Upper lobe of left lung (tissue), 6 donors: ENCODE results near the gene ALLC. TPM values are rescaled to one million over a fixed set of nuclear protein-coding genes. Genes with fewer than 3 reads are reported as not detected.

Experiments used
- ATAC-seq, 2 donors: fragments of 200-7000 bp; cut with Tn5 transposase; one replicate each; pipeline ENCODE4 v1.9.1; 2022; ENCODE audit warnings: mild to moderate bottlenecking in 2 of 2, moderate library complexity in 2 of 2; ENCODE audit not compliant: low FRiP score in 2 of 2
- DNase-seq, 2 donors: peaks; one replicate each; pipeline ENCODE4 v3.0.0-alpha.2; 2019 to 2020
- H3K27ac ChIP-seq, 4 donors: fragments of 200-600 bp; sonication (generic); one replicate each; pipeline ENCODE4 v1.5.1; 2016 to 2019
- H3K27me3 ChIP-seq, 4 donors: fragments of 200-600 bp; sonication (generic); one replicate each; pipeline ENCODE4 v1.5.1; 2017 to 2019
- H3K36me3 ChIP-seq, 4 donors: fragments of 200-600 bp; sonication (generic); one replicate each; pipeline ENCODE4 v1.5.1; 2016 to 2019
- H3K4me1 ChIP-seq, 4 donors: fragments of 200-600 bp; sonication (generic); one replicate each; pipeline ENCODE4 v1.5.1; 2018 to 2019
- H3K4me3 ChIP-seq, 4 donors: fragments of 200-600 bp; sonication (generic); one replicate each; pipeline ENCODE4 v1.5.1; 2017 to 2019; ENCODE audit warnings: mild to moderate bottlenecking in 2 of 4, moderate library complexity in 1 of 4
- H3K9me3 ChIP-seq, 4 donors: fragments of 200-600 bp; sonication (generic); one replicate each; pipeline ENCODE4 v1.5.1; 2018 to 2019
- EP300 ChIP-seq, 4 donors: sonication (generic); formaldehyde crosslinking; IDR thresholded peaks; one replicate each; pipeline ENCODE4 v1.5.1; 2017; ENCODE audit warnings: antibody characterized with exemption in 4 of 4, control low read depth in 2 of 4
- POLR2A ChIP-seq, 4 donors: fragments of 450-650 bp; IDR thresholded peaks; one replicate each; pipeline ENCODE4 v1.5.1; 2016 to 2017; ENCODE audit warnings: antibody characterized with exemption in 4 of 4, mild to moderate bottlenecking in 2 of 4
- POLR2AphosphoS5 ChIP-seq, 2 donors: sonication (generic); formaldehyde crosslinking; IDR thresholded peaks; one replicate each; pipeline ENCODE4 v1.5.1; 2017; ENCODE audit warnings: antibody characterized with exemption in 2 of 2
- WGBS, 2 donors: methylation state at CpG; one replicate each; pipeline ENCODE4 v1.1.5; 2017 to 2018; 5-methylcytosine and 5-hydroxymethylcytosine counted together
- total RNA-seq, 6 donors: library from RNA; depleted of rRNA in 4 of 6; stranded (reverse); fragments of >200 nt in 4 of 6; gene quantifications; one replicate each; pipeline versions ENCODE4 v1.1.0 to v1.2.1, GENCODE V29; 2016 to 2021
- TF ChIP-seq, protein P1 (sequence below), 6 experiments: fragments of 450-650 bp in 4 of 6; fragments of 200-600 bp in 2 of 6; sonication (generic) in 2 of 6; IDR thresholded peaks; one replicate each; pipeline ENCODE4 v1.5.1; 2016 to 2019; ENCODE audit warnings: antibody characterized with exemption in 6 of 6
- donor health status: DM: no; HTN: no; CAD: no; lungs with moderate emphysema.
- donor health status: DM: no; HTN: yes; CAD: no; lungs with severe emphysema.

Gene ALLC
- total RNA-seq, 6 donors from 2014 or later: not detected

DNA sequence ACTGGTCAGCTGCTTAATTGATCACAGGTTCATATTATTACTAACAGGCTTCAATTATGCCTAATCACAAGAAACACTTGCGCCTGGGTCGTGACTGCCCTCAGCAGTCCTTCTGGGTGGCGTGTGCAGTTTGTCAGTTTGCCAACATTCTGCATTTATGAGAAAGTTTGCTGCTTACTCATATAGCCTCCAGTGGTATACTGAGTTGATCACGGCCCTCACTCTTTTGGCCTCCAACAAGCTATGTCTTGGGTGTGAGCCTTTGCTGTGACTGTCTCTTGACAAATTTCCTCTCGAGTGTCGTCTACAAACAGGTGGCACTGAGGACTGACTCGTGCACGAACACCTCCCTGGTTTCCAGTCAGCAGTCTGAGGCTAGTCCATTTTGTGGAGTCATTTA, 72.6 kb downstream of the ALLC start:
- Histone ChIP-seq H3K4me1 (peaks cover 0 to 3% (median 0%) of the 10 kb centered on the region in 4 donors), H3K36me3 (no peaks in the 10 kb centered on the region), H3K9me3 (no peaks in the 10 kb centered on the region), H3K27ac (no peak overlapping the region), H3K4me3 (no peak overlapping the region), H3K27me3 (no peaks in the 10 kb centered on the region)
- DNase-seq (no peak), ATAC-seq (no peak)
- 87 to 88% methylated on average over 5 to 8 of the region's 8 CpGs for WGBS, 2 donors
- TF ChIP-seq POLR2AphosphoS5 (IDR thresholded peaks at IDR 0.05): no peak
- TF ChIP-seq, protein P1, sequence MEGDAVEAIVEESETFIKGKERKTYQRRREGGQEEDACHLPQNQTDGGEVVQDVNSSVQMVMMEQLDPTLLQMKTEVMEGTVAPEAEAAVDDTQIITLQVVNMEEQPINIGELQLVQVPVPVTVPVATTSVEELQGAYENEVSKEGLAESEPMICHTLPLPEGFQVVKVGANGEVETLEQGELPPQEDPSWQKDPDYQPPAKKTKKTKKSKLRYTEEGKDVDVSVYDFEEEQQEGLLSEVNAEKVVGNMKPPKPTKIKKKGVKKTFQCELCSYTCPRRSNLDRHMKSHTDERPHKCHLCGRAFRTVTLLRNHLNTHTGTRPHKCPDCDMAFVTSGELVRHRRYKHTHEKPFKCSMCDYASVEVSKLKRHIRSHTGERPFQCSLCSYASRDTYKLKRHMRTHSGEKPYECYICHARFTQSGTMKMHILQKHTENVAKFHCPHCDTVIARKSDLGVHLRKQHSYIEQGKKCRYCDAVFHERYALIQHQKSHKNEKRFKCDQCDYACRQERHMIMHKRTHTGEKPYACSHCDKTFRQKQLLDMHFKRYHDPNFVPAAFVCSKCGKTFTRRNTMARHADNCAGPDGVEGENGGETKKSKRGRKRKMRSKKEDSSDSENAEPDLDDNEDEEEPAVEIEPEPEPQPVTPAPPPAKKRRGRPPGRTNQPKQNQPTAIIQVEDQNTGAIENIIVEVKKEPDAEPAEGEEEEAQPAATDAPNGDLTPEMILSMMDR (IDR thresholded peaks at IDR 0.05): no peak
- TF ChIP-seq POLR2A (IDR thresholded peaks at IDR 0.05): no peak
- no peak for TF ChIP-seq EP300 (IDR thresholded peaks at IDR 0.05)

DNA sequence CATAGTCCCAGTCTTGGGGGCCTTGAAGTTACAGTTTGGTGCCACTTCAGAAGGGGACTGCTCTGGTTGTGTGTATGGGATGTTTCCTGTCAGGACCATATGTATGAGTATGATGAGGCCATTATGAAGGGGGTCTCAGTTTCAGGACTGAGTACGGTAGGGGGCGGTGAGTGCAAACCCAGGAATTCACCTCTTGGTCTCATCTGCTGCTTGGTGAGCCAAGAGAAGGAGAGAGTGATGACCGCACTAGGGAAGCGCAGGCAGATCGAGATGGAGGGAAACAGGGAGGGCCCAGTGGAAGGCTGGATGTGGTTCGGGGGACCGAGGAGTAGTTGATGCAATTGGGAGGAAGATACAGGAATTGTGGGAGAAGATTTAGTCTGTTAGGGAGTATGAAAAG, 73.8 kb downstream of the ALLC start:
- no peak overlapping the region for H3K4me3 ChIP-seq

DNA sequence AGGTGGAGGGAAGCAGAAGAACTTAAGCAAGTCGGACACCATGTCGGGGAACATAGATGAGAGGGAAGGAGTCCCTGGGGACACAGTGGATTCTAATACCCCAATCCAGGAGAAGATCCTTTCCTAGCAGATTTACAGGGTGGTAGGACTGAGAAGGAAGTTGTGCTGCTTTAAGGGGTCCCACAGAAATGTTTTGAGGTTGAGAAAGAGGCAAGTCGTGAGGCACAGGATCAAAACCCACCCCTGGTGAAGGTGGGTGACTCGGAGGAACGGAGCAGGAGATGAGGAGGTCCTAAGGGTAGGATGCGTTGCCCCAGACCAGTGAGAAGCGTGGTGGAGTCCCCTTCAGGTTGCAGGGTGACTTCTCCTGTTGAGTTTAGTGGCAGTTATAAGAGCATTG, 78.1 kb downstream of the ALLC start:
- TF ChIP-seq, protein P1 (IDR thresholded peaks at IDR 0.05): no peak
- TF ChIP-seq POLR2AphosphoS5 (IDR thresholded peaks at IDR 0.05): no peak
- TF ChIP-seq POLR2A (IDR thresholded peaks at IDR 0.05): no peak
- no peak for TF ChIP-seq EP300 (IDR thresholded peaks at IDR 0.05)
- WGBS, 2 donors: 80 to 82% methylated on average over 7 of the region's 7 CpGs
- Histone ChIP-seq H3K9me3 (no peaks in the 10 kb centered on the region), H3K27me3 (no peaks in the 10 kb centered on the region), H3K27ac (no peak overlapping the region), H3K4me1 (no peaks in the 10 kb centered on the region), H3K4me3 (no peak overlapping the region), H3K36me3 (no peaks in the 10 kb centered on the region)
- ATAC-seq: no peak
- DNase-seq: no peak

More for the DNA sequence above, 73.8 kb downstream of the ALLC start:
- ATAC-seq: no peak
- TF ChIP-seq EP300 (IDR thresholded peaks at IDR 0.05) (no peak), POLR2AphosphoS5 (IDR thresholded peaks at IDR 0.05) (no peak)
- Histone ChIP-seq H3K9me3 (no peaks in the 10 kb centered on the region), H3K27me3 (no peaks in the 10 kb centered on the region), H3K4me1 (peaks cover 0 to 3% (median 0%) of the 10 kb centered on the region in 4 donors), H3K36me3 (no peaks in the 10 kb centered on the region), H3K27ac (no peak overlapping the region)
- 94 to 97% methylated on average over 7 of the region's 7 CpGs for WGBS, 2 donors
- no peak for DNase-seq

DNA sequence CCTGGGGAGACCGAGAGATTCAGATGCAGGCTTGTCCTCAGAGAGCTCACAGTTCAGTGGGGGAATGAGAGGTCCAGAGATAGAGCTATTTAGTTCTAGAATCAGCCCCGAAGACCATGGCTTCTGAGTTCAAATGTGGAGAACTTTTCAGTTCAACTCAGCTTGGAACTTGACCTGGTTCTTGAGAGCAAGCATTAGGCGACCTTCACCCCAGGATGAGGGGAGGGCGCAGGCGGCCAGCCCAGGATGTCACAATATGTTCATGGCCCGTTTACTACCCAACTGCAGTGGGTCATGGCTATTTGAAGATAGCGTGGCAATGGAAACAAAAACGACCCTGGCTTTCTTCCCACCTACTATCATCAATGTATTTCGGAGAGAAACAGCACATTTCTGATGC, 79.1 kb downstream of the ALLC start:
- TF ChIP-seq, protein P1 (IDR thresholded peaks at IDR 0.05): no peak
- TF ChIP-seq EP300 (IDR thresholded peaks at IDR 0.05) (no peak), POLR2AphosphoS5 (IDR thresholded peaks at IDR 0.05) (no peak), POLR2A (IDR thresholded peaks at IDR 0.05) (no peak)
- ATAC-seq (no peak), DNase-seq (no peak)
- no peak overlapping the region for H3K27ac ChIP-seq
- H3K4me3 ChIP-seq: no peak overlapping the region
- no peaks in the 10 kb centered on the region for H3K4me1 ChIP-seq
- H3K9me3 ChIP-seq: no peaks in the 10 kb centered on the region
- no peaks in the 10 kb centered on the region for H3K27me3 ChIP-seq
- 71 to 80% methylated on average over 8 to 9 of the region's 9 CpGs for WGBS, 2 donors
- no peaks in the 10 kb centered on the region for H3K36me3 ChIP-seq

DNA sequence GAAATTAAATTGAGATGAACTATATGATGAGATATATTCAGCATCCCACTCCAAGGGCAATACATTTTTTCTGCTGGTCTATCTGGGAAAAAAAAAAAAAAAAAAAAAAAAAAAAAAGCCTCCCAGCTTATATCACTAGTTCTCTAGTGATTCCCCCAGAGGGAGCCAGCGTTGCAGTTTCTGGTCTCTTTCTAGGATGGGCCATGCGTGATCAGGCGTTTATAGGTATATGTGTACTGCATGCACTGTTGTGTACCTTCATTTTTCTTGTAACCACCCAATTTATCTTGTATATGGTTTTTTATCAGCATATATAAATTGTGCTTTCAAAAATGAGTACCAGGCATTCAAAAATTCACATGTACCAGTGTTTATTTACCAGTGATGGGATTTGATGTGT, 80.5 kb downstream of the ALLC start:
- H3K9me3 ChIP-seq: no peaks in the 10 kb centered on the region
- 42% methylated on average over 3 of the region's 3 CpGs for WGBS, 2 donors
- DNase-seq: no peak
- TF ChIP-seq POLR2A (IDR thresholded peaks at IDR 0.05) (no peak), EP300 (IDR thresholded peaks at IDR 0.05) (no peak), POLR2AphosphoS5 (IDR thresholded peaks at IDR 0.05) (no peak)
- TF ChIP-seq, protein P1 (IDR thresholded peaks at IDR 0.05): no peak
- H3K27me3 ChIP-seq: no peaks in the 10 kb centered on the region
- no peaks in the 10 kb centered on the region for H3K36me3 ChIP-seq
- H3K4me3 ChIP-seq: no peak overlapping the region
- H3K4me1 ChIP-seq: no peaks in the 10 kb centered on the region
- no peak overlapping the region for H3K27ac ChIP-seq
- ATAC-seq: no peak
